MCF 10A (cell line): ENCODE results near the gene SIT1. TPM values are rescaled to one million over a fixed set of nuclear protein-coding genes. Genes with fewer than 3 reads are reported as not detected.
A peak's percentile ranks its signal among the peaks of the same experiment; 100 is the strongest.

ENCODE experiments used
- BruUV-seq: library from RNA; stranded (reverse); fragments of 400-500 nt; replicated peaks from 2 replicates; lab custom pipeline; 2021; lab: Mats Ljungman, UMichigan
- CTCF ChIA-PET: fragments of 300-600 bp; sonication (Branson Sonifier 250); formaldehyde crosslinking; extraction: SDS; loops from one replicate; lab custom pipeline; 2021; ENCODE audit warnings: antibody characterized with exemption, inconsistent platforms; lab: Yijun Ruan, JAX
- POLR2A ChIA-PET: fragments of 300-600, 350-650 bp; sonication (Branson Sonifier 250); formaldehyde crosslinking; extraction: SDS; loops from one replicate; lab custom pipeline; 2020; ENCODE audit warnings: antibody characterized with exemption, inconsistent platforms; lab: Yijun Ruan, JAX
- DNase-seq: peaks from one replicate; pipeline ENCODE4 v3.0.0-alpha.2; 2018; ENCODE audit not compliant: unreplicated experiment
- H3K27ac Mint-ChIP-seq: one replicate; pipeline ENCODE4 v1.8.0; 2022; ENCODE audit warnings: mild to moderate bottlenecking, low read depth, mixed read lengths; ENCODE audit not compliant: unreplicated experiment
- H3K27me3 Mint-ChIP-seq: one replicate; pipeline ENCODE4 v1.8.0; 2022; ENCODE audit warnings: mixed read lengths; ENCODE audit not compliant: insufficient read depth, unreplicated experiment
- H3K36me3 Mint-ChIP-seq: one replicate; pipeline ENCODE4 v1.8.0; 2022; ENCODE audit warnings: mild to moderate bottlenecking, moderate library complexity, mixed read lengths; ENCODE audit not compliant: insufficient read depth, unreplicated experiment
- H3K4me1 Mint-ChIP-seq: one replicate; pipeline ENCODE4 v1.8.0; 2022; ENCODE audit warnings: mixed read lengths; ENCODE audit not compliant: insufficient read depth, unreplicated experiment
- H3K4me3 Mint-ChIP-seq: one replicate; pipeline ENCODE4 v1.8.0; 2022; ENCODE audit warnings: mild to moderate bottlenecking, moderate library complexity, mixed read lengths; ENCODE audit not compliant: unreplicated experiment
- H3K9me3 Mint-ChIP-seq: one replicate; pipeline ENCODE4 v1.8.0; 2022; ENCODE audit warnings: mixed read lengths; ENCODE audit not compliant: unreplicated experiment
- intact Hi-C: fragments of 100-400 bp; cut with micrococcal nuclease; formaldehyde crosslinking; loops from 2 replicates; pipeline ENCODE4 v1.14.1; 2022
- total RNA-seq: library from RNA; stranded (reverse); gene quantifications from 2 replicates; pipeline ENCODE4 v1.2.3, GENCODE V29; 2022
- TF ChIP-seq, protein P1 (sequence below): fragments of 200-600 bp; IDR thresholded peaks from one replicate; pipeline ENCODE4 v1.8.0; 2022; ENCODE audit warnings: antibody characterized with exemption, mild to moderate bottlenecking; ENCODE audit not compliant: unreplicated experiment

The SIT1 gene
- total RNA-seq, 1 experiment from 2014 or later = not detected

DNA sequence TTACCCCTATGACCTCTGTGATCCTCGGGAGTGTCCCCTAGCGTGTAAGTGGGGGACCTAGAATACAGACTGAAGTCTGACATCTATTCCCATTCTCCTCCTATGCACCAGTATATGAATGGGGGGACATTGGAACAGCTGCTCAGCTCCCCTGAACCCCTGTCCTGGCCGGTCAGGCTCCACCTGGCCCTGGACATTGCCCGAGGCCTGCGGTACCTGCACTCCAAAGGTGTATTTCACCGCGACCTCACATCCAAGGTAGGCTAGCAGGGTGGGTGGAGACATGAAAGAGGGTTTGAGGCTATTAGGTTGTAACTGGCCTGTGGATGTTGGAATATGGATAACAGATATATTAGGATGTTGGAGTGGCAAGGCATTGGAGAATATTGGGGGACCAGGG lies 44.0 kb downstream of the SIT1 start:
- peaks cover 33% of the 10 kb centered on the region for H3K36me3 Mint-ChIP-seq
- ChIA-PET POLR2A (interaction anchor here (1.2 kb wide), 1 partner anchor 493 kb away, joined by 7 read pairs; no protein-coding TSS in a partner anchor), CTCF (no interaction called here)
- no peak overlapping the region for H3K27ac Mint-ChIP-seq
- H3K4me1 Mint-ChIP-seq = peaks cover 28% of the 10 kb centered on the region
- H3K4me3 Mint-ChIP-seq = peak overlapping the region; percentile 73
- H3K9me3 Mint-ChIP-seq = no peaks in the 10 kb centered on the region
- BruUV-seq = no TSS peak
- H3K27me3 Mint-ChIP-seq = no peaks in the 10 kb centered on the region
- TF ChIP-seq, protein P1, sequence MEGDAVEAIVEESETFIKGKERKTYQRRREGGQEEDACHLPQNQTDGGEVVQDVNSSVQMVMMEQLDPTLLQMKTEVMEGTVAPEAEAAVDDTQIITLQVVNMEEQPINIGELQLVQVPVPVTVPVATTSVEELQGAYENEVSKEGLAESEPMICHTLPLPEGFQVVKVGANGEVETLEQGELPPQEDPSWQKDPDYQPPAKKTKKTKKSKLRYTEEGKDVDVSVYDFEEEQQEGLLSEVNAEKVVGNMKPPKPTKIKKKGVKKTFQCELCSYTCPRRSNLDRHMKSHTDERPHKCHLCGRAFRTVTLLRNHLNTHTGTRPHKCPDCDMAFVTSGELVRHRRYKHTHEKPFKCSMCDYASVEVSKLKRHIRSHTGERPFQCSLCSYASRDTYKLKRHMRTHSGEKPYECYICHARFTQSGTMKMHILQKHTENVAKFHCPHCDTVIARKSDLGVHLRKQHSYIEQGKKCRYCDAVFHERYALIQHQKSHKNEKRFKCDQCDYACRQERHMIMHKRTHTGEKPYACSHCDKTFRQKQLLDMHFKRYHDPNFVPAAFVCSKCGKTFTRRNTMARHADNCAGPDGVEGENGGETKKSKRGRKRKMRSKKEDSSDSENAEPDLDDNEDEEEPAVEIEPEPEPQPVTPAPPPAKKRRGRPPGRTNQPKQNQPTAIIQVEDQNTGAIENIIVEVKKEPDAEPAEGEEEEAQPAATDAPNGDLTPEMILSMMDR = no peak
- no peak for DNase-seq
- intact Hi-C loops = loop anchor here (10.0 kb wide), 1 partner anchor 492 kb away; the partner anchor contains the start of gene ATOSB

DNA sequence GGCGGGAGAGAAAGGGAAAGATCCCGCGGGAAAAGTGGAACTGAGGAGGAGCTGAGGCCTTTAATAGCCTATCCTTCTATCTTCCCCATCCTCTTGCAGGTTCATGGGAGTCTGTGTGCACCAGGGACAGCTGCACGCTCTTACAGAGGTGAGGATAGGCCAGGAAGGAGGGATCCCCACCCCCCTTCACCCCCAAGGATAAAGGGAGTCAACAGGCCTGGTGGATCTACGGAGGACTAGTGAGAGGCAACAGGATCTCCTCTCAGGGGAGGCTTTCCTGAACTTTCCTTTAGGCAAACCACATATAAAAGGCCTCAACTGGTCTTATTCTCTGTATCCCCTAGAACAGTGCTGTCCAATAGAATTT lies 44.6 kb downstream of the SIT1 start:
- H3K4me1 Mint-ChIP-seq = peaks cover 28% of the 10 kb centered on the region
- H3K27me3 Mint-ChIP-seq = no peaks in the 10 kb centered on the region
- H3K4me3 Mint-ChIP-seq = peak overlapping the region; percentile 73
- DNase-seq = no peak
- TF ChIP-seq, protein P1 = no peak
- no peaks in the 10 kb centered on the region for H3K9me3 Mint-ChIP-seq
- CTCF ChIA-PET = interaction anchor here (0.5 kb wide), 1 partner anchor 37 kb away, joined by 3 read pairs; no protein-coding TSS in a partner anchor
- no TSS peak for BruUV-seq
- peak overlapping the region; percentile 31 for H3K27ac Mint-ChIP-seq
- H3K36me3 Mint-ChIP-seq = peaks cover 33% of the 10 kb centered on the region
- POLR2A ChIA-PET = interaction anchor here (0.6 to 3.9 kb wide), 6 partner anchors 40 to 534 kb away, joined by 3 to 63 read pairs (median 6); partner anchors contain the start of genes CREB3, TLN1 and VCP
- intact Hi-C loops = loop anchor here (10.0 kb wide), 1 partner anchor 491 kb away; the partner anchor contains the start of gene ATOSB

DNA sequence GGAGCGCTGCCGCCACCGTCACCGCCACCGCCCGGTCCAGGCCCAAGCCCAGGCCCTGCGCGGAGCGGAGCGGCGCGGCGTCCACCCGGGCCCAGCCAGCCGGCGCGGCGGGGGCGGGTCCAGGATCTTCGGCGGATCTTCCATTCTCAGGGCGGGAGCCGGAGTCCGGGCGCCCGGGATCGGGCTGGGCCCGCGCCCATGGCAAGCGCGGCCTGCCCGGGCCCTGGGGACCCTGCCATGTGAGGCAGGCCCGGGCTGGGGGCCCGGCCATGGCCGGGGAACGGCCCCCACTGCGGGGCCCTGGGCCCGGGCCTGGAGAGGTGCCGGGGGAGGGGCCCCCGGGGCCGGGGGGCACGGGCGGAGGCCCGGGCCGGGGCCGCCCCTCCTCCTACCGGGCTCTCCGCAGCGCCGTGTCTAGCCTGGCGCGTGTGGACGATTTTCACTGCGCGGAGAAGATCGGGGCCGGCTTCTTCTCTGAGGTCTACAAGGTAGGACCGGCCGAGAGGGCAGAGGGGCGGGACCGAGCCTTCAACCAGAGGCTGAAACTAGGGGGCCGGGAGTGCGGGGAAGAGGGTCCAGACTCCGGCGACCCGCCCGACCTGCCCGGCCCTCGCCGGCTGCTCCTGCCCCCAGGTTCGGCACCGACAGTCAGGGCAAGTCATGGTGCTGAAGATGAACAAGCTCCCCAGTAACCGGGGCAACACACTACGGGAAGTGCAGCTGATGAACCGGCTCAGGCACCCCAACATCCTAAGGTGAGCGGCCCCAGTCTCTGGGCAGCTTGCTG lies 45.2 kb downstream of the SIT1 start:
- CTCF ChIA-PET = interaction anchor here (0.5 to 1.4 kb wide), 2 partner anchors 38 to 42 kb away, joined by 3 to 5 read pairs; no protein-coding TSS in a partner anchor
- H3K27ac Mint-ChIP-seq = peak overlapping the region; percentile 31
- no peaks in the 10 kb centered on the region for H3K27me3 Mint-ChIP-seq
- intact Hi-C loops = loop anchor here (10.0 kb wide), 1 partner anchor 491 kb away; the partner anchor contains the start of gene ATOSB
- POLR2A ChIA-PET = interaction anchor here (0.6 to 3.9 kb wide), 14 partner anchors 34 to 968 kb away, joined by 3 to 63 read pairs (median 4); partner anchors contain the start of genes ARHGEF39, CCDC107, CREB3 and GBA2
- H3K4me1 Mint-ChIP-seq = peaks cover 28% of the 10 kb centered on the region
- peaks cover 27% of the 10 kb centered on the region for H3K36me3 Mint-ChIP-seq
- BruUV-seq = no TSS peak
- DNase-seq = peak; percentile 11
- H3K4me3 Mint-ChIP-seq = peak overlapping the region; percentile 97
- no peaks in the 10 kb centered on the region for H3K9me3 Mint-ChIP-seq
- TF ChIP-seq, protein P1 = no peak
